K562 (cell line): ENCODE measurements around the gene IP6K2. TPM values are rescaled to one million over a fixed set of nuclear protein-coding genes. Genes with fewer than 3 reads are reported as not detected.

Source experiments
- CHD2 ChIP-seq: IDR thresholded peaks from 2 replicates; pipeline ENCODE4 v1.6.1; 2011; ENCODE audit warnings: low read depth, low read length
- E4F1 ChIP-seq: fragments of 250-450 bp; sonication (Bioruptor Pico); IDR thresholded peaks from 2 replicates; pipeline ENCODE4 v1.5.0; 2021; ENCODE audit warnings: mild to moderate bottlenecking, borderline replicate concordance
- FOXP4 ChIP-seq: sonication (generic); formaldehyde crosslinking; IDR thresholded peaks from 2 replicates; pipeline ENCODE4 v1.8.0; 2022; ENCODE audit warnings: mild to moderate bottlenecking, missing genetic modification reagents, borderline replicate concordance
- JUND ChIP-seq, 2 experiments: IDR thresholded peaks; 2 replicates in 1 of 2; 3 replicates in 1 of 2; pipeline ENCODE4 v1.6.1; 2011; ENCODE audit warnings: borderline replicate concordance in 2 of 2, low read depth in 2 of 2, low read length in 2 of 2, improper control_type of control experiment in 1 of 2, missing biosample characterization in 1 of 2, missing genetic modification characterization in 1 of 2, missing genetic modification reagents in 1 of 2
- RBM14 ChIP-seq: fragments of 200-400 bp; formaldehyde crosslinking; IDR thresholded peaks from 2 replicates; pipeline ENCODE4 v1.6.1; 2018; ENCODE audit warnings: low read depth, mild to moderate bottlenecking, low read length, moderate library complexity, borderline replicate concordance; ENCODE audit not compliant: insufficient read depth
- TAF7 ChIP-seq: fragments of 450-650 bp; IDR thresholded peaks from 2 replicates; pipeline ENCODE4 v1.6.1; 2016; ENCODE audit warnings: missing genetic modification characterization, missing compliant biosample characterization
- ZBTB33 ChIP-seq: sonication (generic); formaldehyde crosslinking; IDR thresholded peaks from 2 replicates; pipeline ENCODE4 v1.8.1; 2023; ENCODE audit warnings: mild to moderate bottlenecking, missing genetic modification reagents
- polyA plus RNA-seq, 8 experiments: library from polyadenylated mRNA; depleted of rRNA in 4 of 8; stranded (reverse) in 5 of 8; unstranded in 3 of 8; fragments of >200 nt; fragmentation: Nextera tagmentation in 2 of 8; fragmentation: Illumina TruSeq in 1 of 8; extraction: Ambion mirVana in 2 of 8; extraction: Trizol in 1 of 8; gene quantifications; 2 replicates each; pipeline versions ENCODE4 v1.2.1 to v1.2.3, GENCODE V29; 2011 to 2014; ENCODE audit warnings: inconsistent platforms in 1 of 8, missing spikeins in 1 of 8
- total RNA-seq, 7 experiments: library from RNA; depleted of rRNA in 6 of 7; stranded (reverse); fragments of >200 nt in 6 of 7; fragmentation: Illumina TruSeq in 2 of 7; extraction: Trizol in 2 of 7; gene quantifications; 2 replicates each; pipeline versions ENCODE4 v1.2.1 to v1.2.3, GENCODE V29; 2011 to 2021; ENCODE audit warnings: low replicate concordance in 1 of 7
- TF ChIP-seq, protein P1 (sequence below): sonication (generic); formaldehyde crosslinking; IDR thresholded peaks from 2 replicates; pipeline ENCODE4 v1.8.0; 2022; ENCODE audit warnings: mild to moderate bottlenecking, missing genetic modification reagents
- TF ChIP-seq, protein P2 (sequence below), 2 experiments: fragments of 450-650 bp; formaldehyde crosslinking in 1 of 2; IDR thresholded peaks; 2 replicates each; pipeline versions ENCODE4 v1.4.0 to v1.6.1; 2014 to 2020; ENCODE audit warnings: mild to moderate bottlenecking in 2 of 2, borderline replicate concordance in 1 of 2, low read depth in 1 of 2

Gene IP6K2
- total and polyA plus RNA-seq, 9 of the 15 experiments (the other 6 are each of a cell fraction or from before 2014, with no cell fraction given): 19.6 to 78.1 (median 48.0) TPM

DNA sequence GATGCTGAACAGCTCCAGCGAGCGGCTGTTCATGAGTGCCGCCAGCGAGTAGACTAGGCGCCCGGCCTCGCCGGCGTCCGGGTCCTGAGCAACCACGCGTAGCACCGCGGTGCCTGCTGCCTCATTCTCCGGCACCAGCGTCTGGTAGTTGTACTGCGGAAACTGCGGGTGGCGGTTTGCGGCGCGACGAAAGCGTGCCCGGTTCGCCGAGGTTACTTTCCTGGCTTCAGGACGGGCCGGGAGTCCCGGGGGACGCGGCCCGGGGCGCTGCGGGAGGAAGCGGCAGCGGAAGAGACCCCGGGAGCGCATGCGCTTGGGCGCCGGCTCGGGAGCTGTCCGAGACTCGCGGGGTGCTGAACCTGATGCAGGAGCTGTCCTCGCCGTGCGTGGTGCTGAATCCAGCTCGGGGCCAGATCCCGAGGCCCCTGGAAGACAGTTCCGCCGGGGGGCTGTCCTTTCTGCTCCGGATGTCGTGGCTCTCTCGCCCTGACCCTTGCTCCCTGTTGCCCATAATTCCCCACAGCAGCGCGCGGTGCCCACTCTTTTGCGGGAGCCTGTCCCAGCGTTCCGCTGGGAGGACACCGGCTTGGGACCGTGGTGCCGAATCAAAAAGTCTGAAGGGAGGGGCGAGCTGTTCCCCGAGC lies 55.4 kb downstream of the IP6K2 start (continued):
- no peak for TF ChIP-seq RBM14
- peak; percentile 99 for TF ChIP-seq FOXP4 (CRISPR knock-in tag)
- TF ChIP-seq JUND (IDR thresholded peaks at IDR 0.05; ENCODE audit: borderline replicate concordance, low read depth, low read length): no peak
- TF ChIP-seq JUND (tag; IDR thresholded peaks at IDR 0.05; ENCODE audit: borderline replicate concordance, low read depth, low read length): no peak; the same call in 2 of the 3 replicates
- TF ChIP-seq E4F1 (CRISPR knock-in tag): no peak
- no peak for TF ChIP-seq CHD2
- TF ChIP-seq, protein P1, sequence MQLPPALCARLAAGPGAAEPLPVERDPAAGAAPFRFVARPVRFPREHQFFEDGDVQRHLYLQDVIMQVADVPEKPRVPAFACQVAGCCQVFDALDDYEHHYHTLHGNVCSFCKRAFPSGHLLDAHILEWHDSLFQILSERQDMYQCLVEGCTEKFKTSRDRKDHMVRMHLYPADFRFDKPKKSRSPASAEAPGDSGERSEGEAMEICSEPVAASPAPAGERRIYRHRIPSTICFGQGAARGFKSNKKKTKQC (CRISPR knock-in tag): peak; percentile 100
- TF ChIP-seq, protein P2, sequence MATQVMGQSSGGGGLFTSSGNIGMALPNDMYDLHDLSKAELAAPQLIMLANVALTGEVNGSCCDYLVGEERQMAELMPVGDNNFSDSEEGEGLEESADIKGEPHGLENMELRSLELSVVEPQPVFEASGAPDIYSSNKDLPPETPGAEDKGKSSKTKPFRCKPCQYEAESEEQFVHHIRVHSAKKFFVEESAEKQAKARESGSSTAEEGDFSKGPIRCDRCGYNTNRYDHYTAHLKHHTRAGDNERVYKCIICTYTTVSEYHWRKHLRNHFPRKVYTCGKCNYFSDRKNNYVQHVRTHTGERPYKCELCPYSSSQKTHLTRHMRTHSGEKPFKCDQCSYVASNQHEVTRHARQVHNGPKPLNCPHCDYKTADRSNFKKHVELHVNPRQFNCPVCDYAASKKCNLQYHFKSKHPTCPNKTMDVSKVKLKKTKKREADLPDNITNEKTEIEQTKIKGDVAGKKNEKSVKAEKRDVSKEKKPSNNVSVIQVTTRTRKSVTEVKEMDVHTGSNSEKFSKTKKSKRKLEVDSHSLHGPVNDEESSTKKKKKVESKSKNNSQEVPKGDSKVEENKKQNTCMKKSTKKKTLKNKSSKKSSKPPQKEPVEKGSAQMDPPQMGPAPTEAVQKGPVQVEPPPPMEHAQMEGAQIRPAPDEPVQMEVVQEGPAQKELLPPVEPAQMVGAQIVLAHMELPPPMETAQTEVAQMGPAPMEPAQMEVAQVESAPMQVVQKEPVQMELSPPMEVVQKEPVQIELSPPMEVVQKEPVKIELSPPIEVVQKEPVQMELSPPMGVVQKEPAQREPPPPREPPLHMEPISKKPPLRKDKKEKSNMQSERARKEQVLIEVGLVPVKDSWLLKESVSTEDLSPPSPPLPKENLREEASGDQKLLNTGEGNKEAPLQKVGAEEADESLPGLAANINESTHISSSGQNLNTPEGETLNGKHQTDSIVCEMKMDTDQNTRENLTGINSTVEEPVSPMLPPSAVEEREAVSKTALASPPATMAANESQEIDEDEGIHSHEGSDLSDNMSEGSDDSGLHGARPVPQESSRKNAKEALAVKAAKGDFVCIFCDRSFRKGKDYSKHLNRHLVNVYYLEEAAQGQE (IDR thresholded peaks at IDR 0.05; ENCODE audit: borderline replicate concordance): peak; percentile 100
- TF ChIP-seq, protein P2 (CRISPR knock-in tag; IDR thresholded peaks at IDR 0.05; ENCODE audit: low read depth): peak; percentile 100
- no peak for TF ChIP-seq TAF7 (tag)
- peak; percentile 96 for TF ChIP-seq ZBTB33
